Stimulated activated CD8-positive, alpha-beta memory T cell treated with anti-CD3 and anti-CD28 coated beads, Interleukin-7, amount 100 ng/mL, for 1 hour (primary cell): ENCODE data around the gene COMMD9.

Experiments
- DNase-seq, 2 donors: peaks; one replicate each; pipeline ENCODE4 v3.0.0-alpha.2; 2020; ENCODE audit warnings: low read depth in 2 of 2

Gene COMMD9

DNA sequence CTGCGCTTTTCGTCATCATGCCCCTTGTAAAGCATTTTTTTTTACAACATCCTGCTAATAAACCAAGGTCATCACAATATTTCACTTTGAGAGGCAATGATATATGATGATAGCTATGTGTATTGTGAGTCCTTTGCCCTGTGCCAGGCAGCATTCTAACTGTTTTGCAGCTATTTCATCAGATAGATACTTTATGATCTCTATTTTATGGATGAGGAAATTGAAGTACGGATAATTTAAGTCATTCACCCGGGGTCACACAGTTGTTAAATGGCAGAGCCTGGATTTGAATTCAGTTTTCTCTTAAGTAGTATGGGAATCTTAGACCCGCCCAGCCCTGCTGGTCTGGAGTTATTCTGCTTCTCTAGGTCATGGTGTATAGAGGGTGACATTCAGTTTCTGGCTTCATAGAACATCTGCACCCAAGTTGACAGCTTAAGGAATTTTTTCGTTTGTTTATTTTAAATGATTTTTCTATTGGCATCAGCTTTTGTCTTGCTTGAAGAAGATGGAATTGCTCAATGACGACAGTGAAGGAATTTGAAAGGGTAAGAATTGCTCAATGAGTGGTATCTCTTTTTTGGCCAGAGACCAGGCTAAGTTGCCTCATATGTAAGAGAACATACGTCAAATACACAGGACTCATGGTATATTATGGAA, 7.8 kb upstream of the COMMD9 start:
- no peak for DNase-seq

DNA sequence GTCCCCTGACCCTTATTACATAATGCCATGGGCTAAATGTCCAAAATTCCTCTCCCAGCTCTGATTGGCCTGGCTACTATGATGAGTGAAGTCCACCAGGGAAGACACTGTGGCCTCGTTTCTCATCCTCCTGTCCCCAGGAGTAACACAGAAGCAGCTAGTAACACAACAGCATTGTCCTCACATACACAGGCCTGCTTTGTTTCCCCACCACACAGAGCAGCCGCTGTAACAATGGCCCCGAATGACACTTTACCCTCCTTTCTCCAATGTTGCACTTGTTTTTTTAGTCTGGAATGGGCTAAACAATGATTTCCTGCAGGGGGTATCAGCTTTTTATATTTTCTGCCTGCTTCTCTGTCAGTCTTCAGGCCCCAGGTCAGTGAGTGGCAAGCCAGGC, 6.7 kb upstream of the COMMD9 start, which contains the start of gene PRR5L:
PRR5L (plus strand) TSS at position 363 of the 400 bp plus-strand sequence. CDS start 104,834 bp downstream, outside the sequence.
- no peak for DNase-seq

DNA sequence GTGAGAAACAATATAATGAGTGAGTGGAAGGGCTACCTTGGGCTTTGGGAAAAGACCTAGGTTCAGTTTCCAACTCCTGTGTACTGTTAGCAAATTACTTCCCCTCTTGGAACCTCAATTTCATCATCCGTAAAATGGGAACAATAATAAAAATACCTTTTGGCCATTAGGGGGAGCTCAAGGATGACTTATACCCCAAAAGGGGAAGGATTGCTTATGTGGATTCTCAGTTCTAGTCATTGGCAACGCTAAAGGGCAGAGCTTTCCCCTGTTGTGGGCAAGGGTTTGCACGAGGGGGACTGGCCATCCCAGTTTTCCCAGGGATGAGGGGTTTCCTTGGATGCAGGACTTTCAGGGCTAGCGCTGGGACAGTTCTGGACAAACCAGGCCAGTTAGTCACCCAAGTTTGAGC, 3.1 kb upstream of the COMMD9 start:
- no peak for DNase-seq

DNA sequence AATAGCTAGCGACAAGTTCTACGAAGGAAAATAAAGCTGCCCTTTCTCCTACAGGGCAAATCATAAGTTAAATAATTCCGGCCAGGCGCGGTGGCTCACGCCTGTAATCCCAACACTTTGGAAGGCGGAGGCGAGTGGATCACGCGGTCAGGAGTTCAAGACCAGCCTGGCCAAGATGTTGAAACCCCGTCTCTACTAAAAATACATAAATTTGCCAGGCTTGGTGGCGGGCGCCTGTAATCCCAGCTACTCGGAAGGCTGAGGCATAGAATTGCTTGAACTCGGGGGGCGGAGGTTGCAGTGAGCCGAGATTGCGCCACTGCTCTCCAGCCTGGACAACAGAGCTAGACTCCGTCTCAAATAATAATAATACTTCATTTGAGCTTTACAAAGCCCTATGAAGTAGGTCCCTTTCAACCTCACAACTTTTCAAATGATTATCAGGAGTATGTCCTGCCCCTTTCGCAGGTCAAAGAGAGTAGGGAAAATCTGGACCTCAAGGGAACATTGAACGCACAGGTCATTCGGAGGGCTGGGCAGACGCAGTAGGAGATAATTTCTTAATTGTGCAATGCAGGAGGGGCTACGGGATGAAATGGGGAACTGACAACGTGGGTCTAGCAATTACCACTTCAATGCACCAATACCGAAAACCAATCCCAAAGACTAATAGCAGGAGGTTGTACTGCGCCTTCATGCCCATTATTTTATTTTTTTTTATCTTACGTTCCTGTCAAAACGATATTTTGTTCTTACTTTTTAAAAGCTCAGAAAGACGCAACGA, 590 bp downstream of the COMMD9 start:
- DNase-seq: no peak

DNA sequence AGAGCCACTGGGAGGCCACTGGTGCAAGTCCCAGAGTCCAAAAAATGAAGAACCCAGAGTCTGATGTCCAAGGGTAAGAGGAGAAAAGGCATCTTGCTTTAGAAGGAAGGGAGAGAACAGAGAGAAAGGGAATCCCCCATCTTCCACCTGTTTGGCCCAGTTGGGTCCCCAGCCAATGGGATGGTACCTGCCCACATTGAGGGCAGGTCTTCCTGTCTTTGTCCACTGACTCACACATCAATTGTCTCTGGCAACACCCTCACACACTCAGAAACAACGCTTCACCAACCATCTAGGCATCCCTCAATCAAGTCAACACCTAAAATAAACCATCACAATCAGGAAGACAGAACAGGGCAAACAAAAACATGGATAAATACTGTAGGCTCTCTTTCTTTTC, 6.3 kb downstream of the COMMD9 start:
- no peak for DNase-seq

DNA sequence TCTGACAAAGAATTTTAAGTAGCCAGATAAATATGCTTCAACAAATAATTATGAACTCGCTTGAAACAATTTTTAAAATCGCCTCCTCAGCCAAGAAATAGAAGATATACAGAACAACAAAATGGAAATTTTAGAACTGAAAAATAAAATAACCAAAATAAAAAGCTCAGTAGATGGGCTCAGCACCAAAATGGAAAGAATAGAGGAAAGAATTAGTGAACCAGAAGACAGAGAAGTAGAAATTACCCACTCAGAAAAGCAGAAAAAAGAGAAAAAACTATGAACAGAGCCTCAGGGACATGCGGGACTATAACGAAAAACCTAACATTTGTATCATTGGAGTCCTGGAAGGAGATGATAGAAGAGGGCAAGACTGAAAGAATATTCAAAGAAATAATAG, 7.4 kb downstream of the COMMD9 start:
- no peak for DNase-seq

DNA sequence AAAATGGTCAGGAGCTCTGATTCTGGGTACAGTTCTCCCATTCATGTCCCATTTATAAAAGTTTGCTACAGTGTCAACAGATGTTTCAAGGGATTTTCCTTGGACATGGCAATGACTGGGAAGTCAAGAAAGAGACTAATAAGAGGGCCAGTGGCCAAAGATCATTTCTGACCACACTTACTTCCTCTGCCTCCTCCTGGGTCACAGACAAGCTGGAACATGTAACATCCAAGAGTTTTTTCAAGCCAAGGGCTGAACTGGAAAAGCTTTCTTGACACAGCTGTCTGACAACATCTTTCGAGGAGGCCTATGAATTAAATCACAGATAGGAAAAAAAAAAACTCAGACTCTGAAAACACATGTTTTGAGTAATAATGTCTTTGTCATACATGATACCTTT, 8.7 kb downstream of the COMMD9 start:
- no peak for DNase-seq

DNA sequence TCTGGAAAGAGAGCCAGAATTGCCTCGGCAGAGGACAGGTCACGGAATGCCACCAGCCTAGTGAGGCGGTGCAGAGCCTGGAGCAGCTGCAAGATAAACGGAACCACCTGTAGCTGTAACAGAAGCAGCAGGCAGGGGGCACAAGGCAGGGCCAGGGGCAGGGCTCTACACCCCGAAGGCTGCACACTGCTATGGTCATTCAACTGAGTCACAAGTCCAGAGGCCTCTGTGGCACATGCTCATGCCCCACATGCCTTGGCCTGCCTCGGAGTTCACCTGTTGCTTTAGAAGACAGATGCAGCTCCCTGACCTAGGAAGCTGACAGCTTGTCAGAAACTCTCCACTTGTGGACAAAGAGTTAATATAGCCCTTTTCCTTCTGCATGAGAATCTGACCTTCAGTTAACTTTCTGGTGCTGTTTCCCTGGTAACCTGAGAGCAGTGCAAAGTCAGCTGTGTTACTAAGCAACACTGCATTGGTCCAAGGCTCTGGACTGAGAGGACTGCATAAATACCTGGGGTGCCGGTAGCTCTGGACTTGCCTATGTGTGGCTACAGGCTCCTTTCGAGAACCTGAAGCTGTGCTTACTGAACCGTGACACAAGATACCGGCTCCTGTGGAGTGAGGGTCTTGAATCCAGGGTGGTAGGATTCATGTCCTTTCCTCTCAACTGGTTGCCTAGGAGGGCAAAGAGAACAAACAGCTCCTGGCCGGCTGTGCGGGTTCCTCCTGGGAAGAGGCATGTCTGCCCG, 10.5 kb downstream of the COMMD9 start:
- DNase-seq: no peak

DNA sequence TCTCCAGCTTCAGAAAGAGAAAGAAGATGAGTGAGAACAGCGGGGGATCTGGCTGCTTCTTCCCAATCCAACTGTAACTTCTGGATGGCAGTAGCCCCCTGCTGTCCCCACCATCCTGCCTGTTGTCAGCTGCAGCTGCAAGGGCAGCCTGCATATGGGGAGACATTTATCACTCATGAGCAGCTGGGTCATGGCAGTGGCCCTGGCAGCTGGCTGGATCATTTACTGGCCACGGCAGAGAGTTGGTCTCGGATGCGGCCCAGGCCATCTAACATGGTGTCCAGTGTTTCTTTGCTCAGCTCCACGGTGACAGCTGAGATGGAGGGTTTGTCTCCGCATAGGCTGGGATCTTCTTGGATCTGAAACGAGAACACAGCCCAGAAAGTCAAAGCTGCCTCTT, 14.8 kb downstream of the COMMD9 start:
- DNase-seq: no peak

DNA sequence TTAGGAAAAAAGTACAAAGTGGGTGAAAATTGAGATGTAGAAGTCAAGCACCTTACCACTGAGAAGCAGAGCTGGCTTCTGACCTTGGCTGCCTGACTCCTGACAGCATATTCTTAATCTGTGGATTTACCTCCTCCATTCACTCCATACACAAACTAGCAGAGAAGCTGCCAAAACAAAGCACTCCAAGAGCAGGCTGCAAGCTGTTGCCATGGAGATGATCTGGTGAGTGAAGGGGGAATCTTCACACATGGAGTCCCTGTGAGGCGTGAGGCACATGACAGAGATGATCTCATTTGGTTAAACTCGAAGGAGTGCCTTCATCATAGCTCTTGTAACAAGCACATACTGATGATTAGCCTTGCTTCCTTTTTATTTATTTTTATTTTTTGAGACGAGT, 16.1 kb downstream of the COMMD9 start:
- no peak for DNase-seq

DNA sequence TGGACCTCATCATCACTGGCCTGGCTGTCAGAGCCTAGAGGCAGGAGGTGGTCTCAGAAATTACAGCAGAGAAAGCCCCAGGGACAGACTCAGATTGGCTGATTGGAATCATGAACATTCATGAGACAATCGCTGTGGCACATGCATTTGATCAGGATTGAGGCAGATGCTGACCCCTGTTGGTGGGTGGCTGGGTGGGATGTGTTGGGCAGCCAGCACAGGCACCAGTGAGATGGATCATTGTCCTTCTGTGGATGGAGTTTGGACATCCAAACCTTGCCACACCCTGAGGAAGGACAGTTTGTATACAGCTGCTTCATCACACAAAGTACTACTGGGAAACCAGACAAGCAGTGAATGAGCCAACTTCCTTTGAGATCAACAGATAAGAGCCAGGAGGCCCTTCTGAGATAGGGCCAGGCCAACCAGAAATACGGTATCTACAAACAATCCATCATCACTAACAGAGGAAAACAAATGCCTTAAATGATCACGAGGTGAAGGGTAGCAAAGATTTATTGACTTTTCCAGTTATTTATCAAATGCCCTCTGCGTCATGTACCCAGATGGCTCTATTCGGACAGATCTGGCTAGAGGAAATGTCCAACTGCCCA, 17.3 kb downstream of the COMMD9 start:
- DNase-seq: no peak

DNA sequence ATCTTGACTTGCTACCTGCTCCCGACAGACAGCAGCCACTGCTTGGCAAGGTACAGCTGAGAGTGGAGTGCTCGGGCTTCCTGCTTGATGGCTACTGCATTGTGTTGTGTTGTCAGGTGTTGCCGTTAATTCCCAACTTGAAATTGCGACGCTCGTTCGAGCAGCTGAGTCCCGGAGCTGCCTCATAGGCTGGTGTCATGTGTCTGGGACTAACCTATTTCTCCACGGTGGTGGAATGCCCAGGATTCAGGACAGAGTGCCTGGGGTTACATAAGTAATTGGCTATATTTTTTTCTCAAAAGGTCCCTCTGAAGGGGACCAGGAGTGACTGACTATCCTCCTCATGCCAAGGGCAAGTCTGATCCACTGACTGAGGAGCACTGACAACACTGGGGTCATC, 18.5 kb downstream of the COMMD9 start:
- DNase-seq: no peak

DNA sequence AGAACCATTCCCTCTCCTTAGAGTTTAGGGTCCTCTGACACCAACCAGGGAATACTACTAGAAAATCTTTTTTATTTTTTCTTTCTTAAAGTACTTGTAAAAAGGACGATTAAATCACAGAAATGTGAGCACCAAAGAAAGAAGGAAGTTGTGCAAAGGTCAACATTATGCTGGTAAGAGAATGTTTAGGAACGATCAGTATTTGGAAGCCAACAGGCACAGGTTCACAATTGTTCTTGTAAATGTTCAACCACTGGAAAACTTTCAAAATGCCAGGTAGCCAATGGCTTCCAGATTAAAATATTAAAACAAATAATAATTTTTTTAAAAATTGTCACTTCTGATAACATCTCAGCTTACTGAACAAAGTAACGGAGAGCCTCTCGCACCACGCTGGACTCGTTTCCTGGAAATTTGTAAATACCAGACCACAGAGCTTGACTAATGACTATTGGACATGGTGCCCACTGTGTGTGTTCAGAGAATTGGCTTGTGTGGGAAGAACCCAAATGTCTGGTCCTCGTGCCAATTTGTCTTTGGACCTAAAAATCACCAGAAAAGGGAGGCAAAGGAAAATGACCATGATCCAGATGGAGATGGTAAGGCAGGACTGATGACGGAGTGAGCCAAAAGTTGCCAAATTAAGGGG, 20.8 kb downstream of the COMMD9 start:
- no peak for DNase-seq

DNA sequence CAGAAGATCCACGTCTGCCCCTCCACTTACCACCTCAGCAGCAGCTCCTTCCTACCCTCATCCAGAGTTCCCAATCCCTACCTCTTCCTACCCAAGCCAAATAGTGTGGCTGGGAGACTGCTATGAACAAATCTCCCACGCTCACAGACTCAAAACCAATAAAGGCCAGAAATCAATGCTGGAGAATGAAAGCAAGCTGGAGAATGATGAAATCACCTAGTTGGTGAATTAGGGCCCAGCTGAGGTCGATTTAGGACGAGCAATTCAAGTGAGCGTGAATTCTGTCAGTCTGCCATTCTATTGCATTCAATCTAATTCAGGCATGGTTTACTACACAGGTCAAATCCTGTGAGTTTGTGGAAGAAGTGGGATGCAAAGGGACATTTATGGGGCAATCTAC, 22.5 kb downstream of the COMMD9 start:
- DNase-seq: no peak

DNA sequence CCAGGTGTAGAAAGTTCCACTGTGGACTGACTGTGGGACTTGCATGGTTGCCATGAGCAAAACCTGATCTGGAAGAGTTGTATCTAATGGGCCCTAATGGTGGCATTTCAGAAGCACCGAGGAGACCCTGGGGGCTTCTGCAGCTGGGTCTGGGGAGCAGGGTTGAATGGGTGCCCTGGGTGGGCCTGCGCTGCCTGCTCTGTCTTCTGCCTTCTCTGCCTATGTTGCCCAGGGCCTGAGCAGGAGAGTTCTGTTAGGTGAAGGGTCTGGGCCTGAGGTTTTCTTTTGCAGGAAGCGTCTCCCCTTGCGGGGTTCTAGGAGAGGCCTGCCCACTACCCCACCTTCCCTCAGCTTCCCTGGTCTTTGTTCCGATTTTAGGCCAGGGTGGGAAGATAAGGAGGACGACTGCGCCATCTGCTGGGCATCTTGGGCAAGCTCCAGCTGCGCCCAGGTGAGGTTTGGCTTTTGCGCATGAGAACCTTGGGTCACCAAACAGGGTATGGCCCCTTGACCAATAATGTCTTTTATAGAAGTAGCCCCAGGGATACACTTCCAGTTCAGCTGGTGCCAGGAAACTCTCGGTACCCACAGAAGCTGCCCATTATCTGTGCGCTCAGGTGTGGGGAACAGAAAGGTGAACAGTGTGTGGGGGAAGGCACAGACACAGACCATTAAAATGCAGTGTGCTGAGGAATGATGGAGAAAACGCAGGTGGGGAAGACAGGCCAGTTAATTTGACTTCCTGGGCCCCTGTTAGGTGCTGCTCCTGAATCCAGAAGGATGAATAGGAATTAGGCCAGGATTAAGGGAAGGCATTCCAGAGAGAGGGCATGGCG, 23.2 kb downstream of the COMMD9 start:
- peak in 1 of 2 donors; percentile 13 for DNase-seq

DNA sequence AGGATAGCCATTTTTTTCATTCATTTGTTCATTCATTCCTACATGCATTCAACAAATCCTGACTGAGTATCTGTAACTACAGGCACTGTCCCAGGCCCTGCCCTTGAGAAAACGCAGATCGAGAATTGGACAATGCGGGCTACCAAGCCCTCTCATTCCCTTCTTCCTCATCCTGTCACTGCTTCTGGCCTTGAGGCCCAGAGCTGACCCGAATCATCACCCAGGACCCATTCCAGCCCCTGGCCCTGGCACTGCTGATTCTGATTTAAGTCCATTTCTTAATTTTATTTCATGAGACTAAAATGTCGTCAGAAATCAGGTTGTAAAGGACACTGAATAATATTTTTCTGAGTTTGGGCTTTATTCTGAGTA, 24.3 kb downstream of the COMMD9 start:
- DNase-seq: no peak

DNA sequence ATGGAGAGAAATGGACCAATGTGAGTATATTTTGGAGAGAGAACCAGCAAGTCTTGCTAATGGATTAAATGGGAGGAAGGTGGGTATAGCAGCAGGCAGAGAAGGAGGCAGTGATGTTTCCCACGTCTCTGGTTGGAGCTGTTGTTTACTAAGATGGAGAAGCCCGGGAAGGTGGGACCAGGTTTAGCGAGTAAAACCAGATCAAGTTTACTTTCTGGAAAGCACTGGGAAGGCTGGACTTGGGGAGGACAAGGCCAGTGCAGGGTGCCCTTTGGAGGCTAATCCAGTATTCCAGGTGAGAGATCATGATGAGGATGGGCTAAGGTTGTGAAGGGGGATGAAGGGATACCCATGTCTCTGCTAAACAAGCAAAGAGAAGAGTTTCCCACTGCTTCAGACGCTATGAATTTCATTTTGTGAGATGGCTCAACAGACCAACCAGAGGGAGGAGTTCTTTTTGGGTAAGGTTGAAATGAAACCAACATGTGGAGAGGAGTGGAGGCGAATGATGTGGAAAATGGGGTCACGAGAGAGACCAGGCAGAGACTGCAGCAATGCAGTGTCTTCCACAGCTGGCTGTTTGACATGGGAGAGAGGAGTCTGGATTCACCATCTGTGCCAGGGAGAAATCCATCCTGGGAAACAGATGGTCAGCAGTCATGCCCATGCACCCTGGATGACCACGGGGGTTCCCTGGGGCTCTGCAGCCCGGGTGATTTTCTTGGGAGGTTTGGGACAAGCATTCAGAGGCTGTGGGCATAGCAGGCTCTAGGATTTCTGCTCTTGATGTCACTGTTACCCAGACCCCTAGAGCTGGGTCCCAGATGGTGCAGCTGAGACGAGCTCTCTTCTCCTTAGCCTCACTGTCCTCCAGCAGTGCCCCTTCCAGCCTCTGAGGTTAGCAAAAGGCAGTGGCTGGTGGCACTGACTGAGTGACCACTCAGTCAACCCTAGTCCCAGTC, 24.9 kb downstream of the COMMD9 start:
- DNase-seq: no peak

DNA sequence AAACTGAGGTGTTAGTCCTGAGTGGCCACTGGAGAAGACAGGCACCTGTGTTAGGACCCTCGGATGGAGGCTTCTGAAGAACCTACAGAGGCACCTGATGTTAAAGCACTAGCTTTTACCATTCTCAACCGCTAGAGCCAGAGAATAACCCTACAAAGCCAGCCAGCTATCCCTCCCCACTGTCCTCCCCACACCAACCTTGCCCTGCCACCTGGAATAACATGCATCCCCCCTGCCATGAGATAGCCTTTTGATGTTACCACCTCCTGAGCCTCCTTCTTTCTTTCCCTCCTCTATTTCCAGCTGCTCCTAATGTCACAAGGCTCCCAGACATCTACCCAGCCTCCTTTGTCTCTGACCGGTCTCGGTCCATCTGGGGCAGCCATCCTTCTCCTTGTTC, 28.1 kb downstream of the COMMD9 start:
- no peak for DNase-seq

DNA sequence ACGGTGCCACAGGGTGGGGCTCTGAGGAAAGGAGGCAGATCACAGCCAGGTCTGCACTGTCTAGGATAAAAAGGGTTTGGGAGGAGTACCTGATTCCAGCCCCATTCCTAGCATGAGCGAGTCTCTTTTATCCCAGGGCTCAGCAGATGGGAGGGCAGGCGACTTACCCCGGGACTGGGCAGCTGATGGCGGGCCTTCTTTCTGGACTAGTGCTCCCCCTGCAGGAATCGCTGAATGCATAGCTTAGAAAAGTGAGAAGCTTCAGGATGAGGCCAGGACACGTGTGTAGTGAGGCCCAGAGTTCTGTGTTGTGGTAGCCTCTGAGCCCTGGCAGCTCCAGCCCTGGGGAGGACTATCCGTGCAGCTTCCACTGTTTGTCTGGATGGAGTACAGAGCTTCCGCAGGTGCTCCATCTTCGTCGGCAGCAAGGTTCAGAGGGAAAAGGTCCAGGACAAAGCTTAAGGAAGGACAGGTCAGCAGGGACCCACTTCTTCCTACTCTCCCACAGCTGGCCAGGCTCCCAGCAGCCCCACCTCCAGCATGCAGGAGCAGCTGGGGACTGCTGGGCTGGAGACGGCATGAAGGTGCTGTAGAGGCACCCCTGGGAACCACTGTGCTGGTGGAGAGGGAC, 30.4 kb downstream of the COMMD9 start:
- DNase-seq: no peak
